Liver (tissue), 9 donors: ENCODE data around the gene CALM3. TPM values are rescaled to one million over a fixed set of nuclear protein-coding genes. Genes with fewer than 3 reads are reported as not detected.

Experiments
- DNase-seq: peaks from one replicate; pipeline ENCODE4 v3.0.0-alpha.2; 2017; ENCODE audit warnings: low spot score
- H3K27ac ChIP-seq, 2 donors: one replicate each; pipeline ENCODE4 v1.7.0; 2013; ENCODE audit warnings: inconsistent platforms in 2 of 2, low read length in 2 of 2, control low read depth in 1 of 2, low read depth in 1 of 2, mild to moderate bottlenecking in 1 of 2
- H3K27me3 ChIP-seq, 4 donors: one replicate each; pipeline versions ENCODE4 v1.6.1 to v1.7.0; 2013; ENCODE audit warnings: low read length in 3 of 4, inconsistent platforms in 1 of 4, mild to moderate bottlenecking in 1 of 4, moderate library complexity in 1 of 4; ENCODE audit not compliant: control insufficient read depth in 4 of 4, insufficient read depth in 4 of 4
- H3K36me3 ChIP-seq, 4 donors: one replicate each; pipeline versions ENCODE4 v1.6.1 to v1.7.0; 2013; ENCODE audit warnings: low read length in 3 of 4, mild to moderate bottlenecking in 3 of 4, low read depth in 1 of 4, moderate library complexity in 1 of 4; ENCODE audit not compliant: control insufficient read depth in 4 of 4, insufficient read depth in 3 of 4
- H3K4me1 ChIP-seq, 4 donors: one replicate each; pipeline versions ENCODE4 v1.6.1 to v1.7.0; 2013; ENCODE audit warnings: low read length in 3 of 4, mild to moderate bottlenecking in 3 of 4, moderate library complexity in 1 of 4; ENCODE audit not compliant: control insufficient read depth in 4 of 4, insufficient read depth in 4 of 4
- H3K4me3 ChIP-seq, 3 donors: one replicate each; pipeline versions ENCODE4 v1.6.1 to v1.7.0; 2013; ENCODE audit warnings: low read length in 3 of 3, control low read depth in 1 of 3, low read depth in 1 of 3, mild to moderate bottlenecking in 1 of 3
- H3K9ac ChIP-seq, 2 donors: one replicate each; pipeline ENCODE4 v1.7.0; 2013; ENCODE audit warnings: low read length in 2 of 2, mild to moderate bottlenecking in 2 of 2, moderate library complexity in 2 of 2, control low read depth in 1 of 2, low read depth in 1 of 2
- H3K9me3 ChIP-seq, 4 donors: one replicate each; pipeline versions ENCODE4 v1.6.1 to v1.7.0; 2013; ENCODE audit warnings: low read length in 3 of 4; ENCODE audit not compliant: control insufficient read depth in 4 of 4
- CTCF ChIP-seq: fragments of 150-350 bp; IDR thresholded peaks from 2 replicates; pipeline ENCODE4 v1.5.1; 2017; ENCODE audit warnings: improper control_type of control experiment, low read depth, low read length; ENCODE audit not compliant: missing input control
- EGR1 ChIP-seq, 2 donors: IDR thresholded peaks; 2 replicates each; pipeline ENCODE4 v1.6.1; 2016 to 2018; ENCODE audit warnings: antibody characterized with exemption in 2 of 2, low read depth in 2 of 2
- FOXA2 ChIP-seq: IDR thresholded peaks from 2 replicates; pipeline ENCODE4 v1.6.1; 2016; ENCODE audit warnings: antibody characterized with exemption
- GABPA ChIP-seq, 2 donors: IDR thresholded peaks in 1 of 2; conservative IDR thresholded peaks in 1 of 2; 2 replicates each; pipeline ENCODE4 v1.6.1; 2016; ENCODE audit warnings: antibody characterized with exemption in 2 of 2, mild to moderate bottlenecking in 1 of 2, moderate library complexity in 1 of 2
- HNF4A ChIP-seq, 2 donors: conservative IDR thresholded peaks; 2 replicates each; pipeline ENCODE4 v1.6.1; 2016; ENCODE audit warnings: antibody characterized with exemption in 2 of 2, mild to moderate bottlenecking in 2 of 2
- HNF4G ChIP-seq: IDR thresholded peaks from 2 replicates; pipeline ENCODE4 v1.6.1; 2016; ENCODE audit warnings: antibody characterized with exemption
- JUND ChIP-seq, 2 donors: IDR thresholded peaks; 2 replicates each; pipeline ENCODE4 v1.6.1; 2016; ENCODE audit warnings: antibody characterized with exemption in 2 of 2
- MAX ChIP-seq: IDR thresholded peaks from 2 replicates; pipeline ENCODE4 v1.6.1; 2016; ENCODE audit warnings: antibody characterized with exemption
- NR2F2 ChIP-seq: IDR thresholded peaks from 2 replicates; pipeline ENCODE4 v1.6.1; 2016; ENCODE audit warnings: antibody characterized with exemption
- RAD21 ChIP-seq, 2 donors: IDR thresholded peaks; 2 replicates each; pipeline ENCODE4 v1.6.1; 2016; ENCODE audit warnings: antibody characterized with exemption in 2 of 2, mild to moderate bottlenecking in 2 of 2
- RXRA ChIP-seq, 2 donors: IDR thresholded peaks; 2 replicates each; pipeline ENCODE4 v1.6.1; 2017 to 2018; ENCODE audit warnings: antibody characterized with exemption in 2 of 2, mild to moderate bottlenecking in 1 of 2
- SP1 ChIP-seq: IDR thresholded peaks from 2 replicates; pipeline ENCODE4 v1.6.1; 2018; ENCODE audit warnings: antibody characterized with exemption, mild to moderate bottlenecking
- TAF1 ChIP-seq: conservative IDR thresholded peaks from 2 replicates; pipeline ENCODE4 v1.6.1; 2016; ENCODE audit warnings: antibody characterized with exemption, mild to moderate bottlenecking
- YY1 ChIP-seq: IDR thresholded peaks from 2 replicates; pipeline ENCODE4 v1.6.1; 2016; ENCODE audit warnings: antibody characterized with exemption, mild to moderate bottlenecking
- ZBTB33 ChIP-seq: IDR thresholded peaks from 2 replicates; pipeline ENCODE4 v1.6.1; 2016; ENCODE audit warnings: antibody characterized with exemption
- WGBS: extraction: QIAGEN DNeasy Blood & Tissue Kit; methylation state at CpG from one replicate; pipeline ENCODE4 v1.1.7; 2013; 5-methylcytosine and 5-hydroxymethylcytosine counted together
- polyA plus RNA-seq, 2 donors: library from polyadenylated mRNA; stranded (reverse) in 1 of 2; unstranded in 1 of 2; fragments of 200-250 nt in 1 of 2; fragments of >200 nt in 1 of 2; fragmentation: Nextera tagmentation in 1 of 2; extraction: Ambion mirVana in 1 of 2; gene quantifications; one replicate each; pipeline versions ENCODE4 v1.2.1 to v1.2.3, GENCODE V29; 2013 to 2015
- total RNA-seq, 2 donors: library from RNA; depleted of rRNA; stranded (reverse); fragments of >200 nt; gene quantifications; one replicate each; pipeline ENCODE4 v1.2.3, GENCODE V29; 2014
- TF ChIP-seq, protein P1 (sequence below): IDR thresholded peaks from 2 replicates; pipeline ENCODE4 v1.6.1; 2016; ENCODE audit warnings: antibody characterized with exemption
- donor health status: healthy.
- donor health status: healthy.
- donor health status: healthy.
- donor health status: healthy.
- donor health status: healthy.

Gene CALM3
- total and polyA plus RNA-seq, 4 donors = 51.4 to 112 (median 81.7) TPM

- TF ChIP-seq FOXA2 (no peak), RXRA (IDR thresholded peaks at IDR 0.05) (no peak), GABPA (IDR thresholded peaks at IDR 0.05 in 1 of 2, conservative IDR thresholded peaks at IDR 0.05 in 1 of 2) (no peak)
Observed at GRCh38 chr19:46631481-46631880, 30.4 kb downstream of the CALM3 start (continued).

GRCh38 chr19:46633130-46633529 is 32.0 kb downstream of the CALM3 start:
- Histone ChIP-seq H3K9ac (no peak overlapping the region), H3K27me3 (peaks cover 0 to 15% (median 0%) of the 10 kb centered on the region in 4 donors), H3K36me3 (no peaks in the 10 kb centered on the region), H3K4me3 (no peak overlapping the region), H3K9me3 (no peaks in the 10 kb centered on the region), H3K27ac (no peak overlapping the region), H3K4me1 (peaks cover 4 to 6% (median 4%) of the 10 kb centered on the region in 4 donors)
- WGBS = 83% methylated on average over 3 of the region's 3 CpGs
- no peak for DNase-seq
- TF ChIP-seq, protein P1, sequence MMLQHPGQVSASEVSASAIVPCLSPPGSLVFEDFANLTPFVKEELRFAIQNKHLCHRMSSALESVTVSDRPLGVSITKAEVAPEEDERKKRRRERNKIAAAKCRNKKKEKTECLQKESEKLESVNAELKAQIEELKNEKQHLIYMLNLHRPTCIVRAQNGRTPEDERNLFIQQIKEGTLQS = no peak
- TF ChIP-seq NR2F2 (no peak), ZBTB33 (no peak), RAD21 (IDR thresholded peaks at IDR 0.05) (no peak), YY1 (no peak), HNF4A (conservative IDR thresholded peaks at IDR 0.05) (no peak), HNF4G (no peak), GABPA (IDR thresholded peaks at IDR 0.05 in 1 of 2, conservative IDR thresholded peaks at IDR 0.05 in 1 of 2) (no peak), CTCF (no peak), JUND (IDR thresholded peaks at IDR 0.05) (no peak), SP1 (no peak), EGR1 (IDR thresholded peaks at IDR 0.05; ENCODE audit: low read depth in 2 of 2) (no peak), TAF1 (no peak), FOXA2 (no peak), MAX (no peak)

- H3K27me3 ChIP-seq = peaks cover 0 to 15% (median 0%) of the 10 kb centered on the region in 4 donors
Observed at GRCh38 chr19:46634045-46634655, 33.0 kb downstream of the CALM3 start.

More at GRCh38 chr19:46634045-46634655, 33.0 kb downstream of the CALM3 start:
- Histone ChIP-seq H3K9ac (no peak overlapping the region), H3K9me3 (no peaks in the 10 kb centered on the region), H3K27ac (no peak overlapping the region), H3K4me1 (peaks cover 4 to 15% (median 13%) of the 10 kb centered on the region in 4 donors), H3K36me3 (no peaks in the 10 kb centered on the region), H3K4me3 (peak overlapping the region in 2 of 3 donors; percentile 5 to 8)
- TF ChIP-seq TAF1 (no peak), SP1 (no peak), JUND (IDR thresholded peaks at IDR 0.05) (no peak), EGR1 (IDR thresholded peaks at IDR 0.05; ENCODE audit: low read depth in 2 of 2) (no peak)
- WGBS = 7% methylated on average over 38 of the region's 38 CpGs
- DNase-seq = peak; percentile 88
